ENCODE data around the gene MAPRE2. TPM values are rescaled to one million over a fixed set of nuclear protein-coding genes. Genes with fewer than 3 reads are reported as not detected.
A peak's percentile ranks its signal among the peaks of the same experiment; 100 is the strongest.

MAPRE2 gene
- total RNA-seq, 1 donor from 2014 or later: 50.7 TPM

DNA sequence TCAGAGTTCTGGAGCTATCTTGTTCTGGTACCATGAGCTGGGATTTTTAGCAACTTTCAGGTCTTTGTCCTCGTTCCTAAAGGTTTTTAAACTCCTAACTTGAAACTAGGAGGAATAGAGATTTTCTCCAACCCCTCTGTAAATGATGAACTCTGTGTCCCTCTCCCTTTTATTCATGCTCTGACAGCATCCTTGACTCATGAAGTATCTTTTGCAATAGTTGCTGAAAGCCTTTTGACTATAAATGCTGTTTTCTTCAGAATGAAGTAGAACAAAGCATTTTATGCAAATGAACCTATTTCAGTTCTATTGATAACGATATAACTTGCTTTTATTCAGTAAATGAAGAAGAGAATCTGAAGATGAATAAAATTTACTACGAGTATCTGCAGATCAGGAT lies 17.0 kb upstream of the MAPRE2 start:
- Mint-ChIP-seq H3K27me3 (ENCODE audit: insufficient read depth) (peaks cover 13% of the 10 kb centered on the region), H3K27ac (no peak overlapping the region), H3K4me1 (ENCODE audit: low read depth) (peaks cover 16% of the 10 kb centered on the region), H3K9me3 (no peaks in the 10 kb centered on the region), H3K4me3 (no peak overlapping the region), H3K36me3 (ENCODE audit: low read depth) (no peaks in the 10 kb centered on the region)
- intact Hi-C loops (cut with micrococcal nuclease): no loop called here
- no peak for DNase-seq (ENCODE audit: low spot score)

DNA sequence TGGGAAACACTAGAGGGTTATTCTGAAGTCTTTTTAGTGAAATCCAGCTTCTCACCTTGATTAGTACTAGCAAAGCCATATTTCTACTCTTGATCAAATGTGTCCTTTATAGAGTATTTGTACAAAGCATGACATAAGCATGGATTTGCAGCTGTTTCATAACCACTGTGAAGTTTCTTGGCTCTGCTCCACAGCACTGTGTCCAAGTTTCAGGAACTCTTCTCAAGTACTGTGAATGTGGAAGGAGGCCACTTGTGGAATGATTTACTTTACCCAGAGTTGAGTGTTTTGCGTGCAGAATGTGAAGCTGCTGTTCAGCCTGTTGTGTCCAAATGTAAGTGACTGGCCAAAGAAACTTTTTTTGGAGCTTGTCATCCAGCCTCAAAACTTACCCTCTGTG lies 16.2 kb upstream of the MAPRE2 start:
- intact Hi-C loops (cut with micrococcal nuclease): loop anchor here (5.0 kb wide), 3 partner anchors 48 to 332 kb away; no protein-coding TSS in a partner anchor
- no peaks in the 10 kb centered on the region for H3K9me3 Mint-ChIP-seq

DNA sequence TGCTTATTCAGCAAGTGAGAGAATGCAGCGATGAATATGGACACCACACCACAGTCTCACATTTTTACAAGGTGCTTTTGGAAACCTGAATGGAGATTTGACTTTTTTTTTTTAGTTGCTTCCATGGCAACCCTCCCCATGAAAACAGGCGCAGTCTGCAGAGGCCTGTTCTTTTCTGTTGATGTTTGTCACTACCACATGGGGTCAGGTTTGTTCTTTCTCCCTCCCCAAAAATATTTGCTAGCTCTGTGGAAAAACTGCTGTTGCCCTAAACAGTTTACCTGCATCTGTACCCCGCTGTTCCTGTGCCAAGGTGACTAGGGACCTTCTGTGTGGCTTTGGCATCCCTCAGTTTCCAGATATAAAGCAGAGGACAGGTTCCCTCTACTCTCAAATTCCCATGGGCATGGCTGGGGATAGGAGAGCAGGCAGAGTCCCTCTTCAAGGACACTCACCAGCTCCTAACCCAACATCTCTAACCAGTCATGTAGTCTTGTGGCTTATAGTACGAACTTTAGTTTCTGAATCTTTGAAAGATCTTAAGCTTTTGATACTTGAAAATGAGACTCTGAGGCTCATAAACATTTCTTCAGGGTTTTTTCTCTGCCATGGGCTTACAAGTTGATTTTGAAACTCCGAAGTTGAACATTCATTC lies 14.7 kb upstream of the MAPRE2 start:
- Mint-ChIP-seq H3K27me3 (ENCODE audit: insufficient read depth) (peaks cover 7% of the 10 kb centered on the region), H3K4me3 (no peak overlapping the region), H3K9me3 (peaks cover 6% of the 10 kb centered on the region), H3K4me1 (ENCODE audit: low read depth) (peaks cover 35% of the 10 kb centered on the region), H3K36me3 (ENCODE audit: low read depth) (peaks cover 7% of the 10 kb centered on the region), H3K27ac (no peak overlapping the region)
- no peak for DNase-seq (ENCODE audit: low spot score)
- intact Hi-C loops (cut with micrococcal nuclease): loop anchor here (1.0 to 5.0 kb wide), 4 partner anchors 49 to 331 kb away; no protein-coding TSS in a partner anchor

More for the DNA sequence above, 16.2 kb upstream of the MAPRE2 start:
- H3K27ac Mint-ChIP-seq: no peak overlapping the region
- DNase-seq (ENCODE audit: low spot score): no peak
- H3K27me3 Mint-ChIP-seq (ENCODE audit: insufficient read depth): peaks cover 9% of the 10 kb centered on the region
- no peak overlapping the region for H3K4me3 Mint-ChIP-seq
- peaks cover 24% of the 10 kb centered on the region for H3K4me1 Mint-ChIP-seq (ENCODE audit: low read depth)
- H3K36me3 Mint-ChIP-seq (ENCODE audit: low read depth): no peaks in the 10 kb centered on the region

DNA sequence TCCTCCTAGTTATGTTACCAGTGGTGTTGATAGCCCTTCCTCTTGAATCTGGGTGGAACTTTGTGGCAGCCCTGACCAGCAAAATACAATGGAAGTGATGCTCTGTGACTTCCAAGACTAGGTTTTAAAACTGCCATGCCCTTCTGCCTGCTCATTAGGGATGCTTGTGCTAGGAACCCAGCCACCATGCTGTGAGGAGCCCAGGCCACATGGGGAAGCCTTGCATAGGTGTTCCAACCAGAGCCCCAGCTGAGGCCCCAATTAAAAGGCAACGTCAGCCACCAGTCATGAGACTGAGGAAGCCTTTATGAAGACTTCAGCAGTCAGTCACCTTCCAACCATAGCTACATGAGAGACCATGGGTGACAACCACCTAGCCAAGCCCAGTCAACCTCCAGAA lies 14.0 kb upstream of the MAPRE2 start:
- DNase-seq (ENCODE audit: low spot score): no peak
- H3K27me3 Mint-ChIP-seq (ENCODE audit: insufficient read depth): peaks cover 4% of the 10 kb centered on the region
- H3K36me3 Mint-ChIP-seq (ENCODE audit: low read depth): peaks cover 7% of the 10 kb centered on the region
- H3K4me1 Mint-ChIP-seq (ENCODE audit: low read depth): peaks cover 39% of the 10 kb centered on the region
- H3K9me3 Mint-ChIP-seq: peaks cover 6% of the 10 kb centered on the region
- H3K4me3 Mint-ChIP-seq: no peak overlapping the region
- H3K27ac Mint-ChIP-seq: no peak overlapping the region
- intact Hi-C loops (cut with micrococcal nuclease): loop anchor here (5.0 kb wide), 3 partner anchors 50 to 330 kb away; no protein-coding TSS in a partner anchor

DNA sequence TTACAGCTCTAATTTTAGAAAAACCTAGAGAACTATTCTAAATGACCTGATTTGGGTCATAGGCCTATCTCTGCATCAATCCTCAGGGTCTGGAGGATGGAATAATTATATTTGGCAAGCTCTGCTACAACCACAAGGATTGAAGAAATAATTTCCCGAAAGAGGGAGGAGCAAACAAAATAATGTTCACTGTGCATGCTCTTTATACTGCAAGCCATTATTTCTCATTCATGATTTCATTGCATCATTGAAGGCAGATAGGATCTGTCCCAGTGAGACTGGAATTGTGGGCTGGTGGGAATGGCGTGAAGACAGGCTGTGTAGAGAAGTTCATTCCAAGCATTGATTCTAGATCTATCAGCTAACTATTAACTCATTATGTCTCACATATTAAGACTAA lies 12.7 kb upstream of the MAPRE2 start:
- Mint-ChIP-seq H3K27ac (no peak overlapping the region), H3K9me3 (peaks cover 6% of the 10 kb centered on the region), H3K4me1 (ENCODE audit: low read depth) (peaks cover 42% of the 10 kb centered on the region), H3K4me3 (no peak overlapping the region), H3K36me3 (ENCODE audit: low read depth) (peaks cover 8% of the 10 kb centered on the region), H3K27me3 (ENCODE audit: insufficient read depth) (peaks cover 4% of the 10 kb centered on the region)
- DNase-seq (ENCODE audit: low spot score): no peak
- intact Hi-C loops (cut with micrococcal nuclease): loop anchor here (5.0 kb wide), 3 partner anchors 51 to 329 kb away; no protein-coding TSS in a partner anchor

DNA sequence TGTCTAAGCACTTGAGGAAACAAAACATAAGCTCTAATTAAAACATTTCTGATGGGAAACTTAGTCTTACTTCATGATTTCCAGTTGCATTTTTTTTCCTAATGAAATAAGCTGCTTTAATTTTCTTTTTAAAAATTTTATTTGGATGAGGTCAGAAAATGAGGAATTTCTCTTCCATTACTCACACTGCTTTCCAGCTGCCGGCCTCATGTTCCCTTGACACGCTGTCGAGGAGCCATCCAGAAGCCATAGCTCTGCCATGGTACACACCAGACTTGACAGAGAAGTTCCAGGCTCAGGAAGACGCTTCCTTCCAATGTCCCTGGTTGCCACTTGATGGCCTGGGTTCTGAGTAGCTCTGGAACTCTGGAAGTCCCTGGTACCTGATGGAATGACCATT lies 12.1 kb upstream of the MAPRE2 start:
- Mint-ChIP-seq H3K9me3 (peaks cover 6% of the 10 kb centered on the region), H3K36me3 (ENCODE audit: low read depth) (peaks cover 8% of the 10 kb centered on the region), H3K4me3 (peak overlapping the region; percentile 77), H3K4me1 (ENCODE audit: low read depth) (peaks cover 42% of the 10 kb centered on the region), H3K27me3 (ENCODE audit: insufficient read depth) (peaks cover 3% of the 10 kb centered on the region), H3K27ac (peak overlapping the region; percentile 95)
- intact Hi-C loops (cut with micrococcal nuclease): loop anchor here (1.0 to 5.0 kb wide), 4 partner anchors 12 to 328 kb away; partner anchors contain the start of gene MAPRE2
- no peak for DNase-seq (ENCODE audit: low spot score)

DNA sequence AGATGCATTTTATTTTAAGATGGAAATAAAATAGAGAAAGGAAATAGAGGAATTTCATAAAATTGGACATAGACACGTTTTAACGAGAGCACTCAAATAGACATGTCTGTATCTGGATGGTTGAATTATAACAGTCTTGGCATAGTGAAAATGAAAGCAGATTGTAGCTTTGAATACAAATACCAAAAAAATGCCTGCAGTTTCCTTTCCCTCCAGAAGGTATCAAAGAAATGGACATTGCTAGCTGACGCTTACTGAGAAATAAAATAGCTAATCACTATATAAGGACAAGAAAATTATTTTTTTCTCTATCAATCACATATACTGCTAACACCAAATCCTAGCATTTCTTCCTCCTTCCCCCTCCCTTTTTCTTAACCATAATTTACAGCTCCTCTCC lies 11.4 kb upstream of the MAPRE2 start:
- H3K9me3 Mint-ChIP-seq: peaks cover 6% of the 10 kb centered on the region
- peaks cover 42% of the 10 kb centered on the region for H3K4me1 Mint-ChIP-seq (ENCODE audit: low read depth)
- H3K27ac Mint-ChIP-seq: peak overlapping the region; percentile 95
- H3K36me3 Mint-ChIP-seq (ENCODE audit: low read depth): peaks cover 8% of the 10 kb centered on the region
- no peak for DNase-seq (ENCODE audit: low spot score)
- no peaks in the 10 kb centered on the region for H3K27me3 Mint-ChIP-seq (ENCODE audit: insufficient read depth)
- peak overlapping the region; percentile 77 for H3K4me3 Mint-ChIP-seq
- intact Hi-C loops (cut with micrococcal nuclease): loop anchor here (1.0 to 5.0 kb wide), 4 partner anchors 12 to 328 kb away; partner anchors contain the start of gene MAPRE2

DNA sequence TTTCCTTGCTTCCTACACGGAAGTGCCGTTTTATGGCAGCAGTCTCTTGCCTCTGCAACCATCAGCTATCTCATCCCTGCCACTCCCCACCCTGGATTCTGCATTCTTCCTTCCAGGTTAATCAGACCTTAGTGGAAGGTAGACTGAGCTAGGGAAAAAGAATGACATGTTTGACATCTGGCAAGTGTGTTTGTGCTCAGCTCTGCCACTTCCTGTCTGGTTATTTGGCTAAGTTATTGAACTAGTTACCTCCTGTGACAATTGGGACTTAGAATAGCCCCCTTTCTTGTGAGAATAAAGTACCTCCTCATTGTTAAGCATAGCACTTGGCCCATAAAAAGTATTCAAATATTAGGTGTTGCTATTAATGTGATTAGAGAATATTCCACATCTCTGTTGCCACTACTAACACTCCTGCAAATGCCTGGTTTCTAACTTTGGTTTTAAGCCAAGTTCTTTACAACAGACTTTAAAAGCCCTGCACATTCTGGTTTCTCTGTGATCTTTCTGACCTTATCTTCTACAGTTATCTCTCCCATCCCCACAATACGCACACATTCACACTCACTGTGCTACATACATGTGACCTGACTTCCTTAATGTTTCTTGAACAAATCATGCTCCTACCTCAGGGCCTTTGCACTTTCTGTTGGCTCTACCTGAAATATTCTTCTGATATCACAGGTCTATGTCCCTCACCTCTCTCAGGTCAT lies 10.8 kb upstream of the MAPRE2 start:
- intact Hi-C loops (cut with micrococcal nuclease): no loop called here
- H3K36me3 Mint-ChIP-seq (ENCODE audit: low read depth): peaks cover 8% of the 10 kb centered on the region
- H3K27me3 Mint-ChIP-seq (ENCODE audit: insufficient read depth): no peaks in the 10 kb centered on the region
- H3K9me3 Mint-ChIP-seq: peaks cover 7% of the 10 kb centered on the region
- peak overlapping the region; percentile 77 for H3K4me3 Mint-ChIP-seq
- H3K27ac Mint-ChIP-seq: peak overlapping the region; percentile 95
- DNase-seq (ENCODE audit: low spot score): no peak
- peaks cover 42% of the 10 kb centered on the region for H3K4me1 Mint-ChIP-seq (ENCODE audit: low read depth)

DNA sequence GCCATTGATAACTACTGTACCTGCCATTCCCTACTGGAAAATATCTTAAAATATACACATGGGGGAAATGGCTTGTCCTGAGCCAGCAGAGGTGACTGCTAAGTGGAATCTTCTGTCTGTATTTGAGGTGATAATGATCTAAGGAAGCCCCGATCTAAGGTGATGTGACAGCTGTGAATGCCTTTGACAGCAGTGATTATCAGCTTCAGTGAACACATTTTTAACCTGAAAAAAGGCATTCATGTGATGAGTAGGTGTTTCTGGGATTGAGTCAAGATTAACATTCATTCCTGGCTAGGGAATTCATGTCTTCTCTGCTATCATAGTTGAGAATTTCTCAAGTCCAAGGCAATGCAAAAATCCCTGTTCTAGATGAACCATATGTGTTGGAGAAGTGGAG lies 9.1 kb upstream of the MAPRE2 start:
- H3K27ac Mint-ChIP-seq: no peak overlapping the region
- H3K9me3 Mint-ChIP-seq: peaks cover 9% of the 10 kb centered on the region
- no peaks in the 10 kb centered on the region for H3K27me3 Mint-ChIP-seq (ENCODE audit: insufficient read depth)
- peaks cover 8% of the 10 kb centered on the region for H3K36me3 Mint-ChIP-seq (ENCODE audit: low read depth)
- intact Hi-C loops (cut with micrococcal nuclease): no loop called here
- H3K4me3 Mint-ChIP-seq: no peak overlapping the region
- H3K4me1 Mint-ChIP-seq (ENCODE audit: low read depth): peaks cover 35% of the 10 kb centered on the region
- no peak for DNase-seq (ENCODE audit: low spot score)

DNA sequence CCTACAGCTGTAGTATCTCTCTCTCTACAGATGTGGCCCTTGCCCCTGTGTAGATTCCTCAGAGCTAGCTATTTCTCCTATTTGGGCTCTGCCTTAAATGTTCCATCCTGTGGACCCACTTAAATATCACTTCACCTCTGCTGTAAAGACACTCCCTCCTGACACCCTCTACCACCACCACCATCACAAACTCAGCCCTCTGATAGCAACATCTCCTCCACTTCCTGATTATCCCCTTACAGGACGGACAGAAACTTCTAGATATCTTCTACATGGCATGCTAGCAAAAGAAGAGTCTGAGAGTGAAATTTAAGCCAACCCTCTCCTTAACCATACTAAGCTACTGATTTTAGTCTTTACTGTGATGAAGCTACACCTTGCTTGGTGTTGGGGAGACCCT lies 3.2 kb upstream of the MAPRE2 start:
- no peak overlapping the region for H3K27ac Mint-ChIP-seq
- peaks cover 4% of the 10 kb centered on the region for H3K9me3 Mint-ChIP-seq
- H3K36me3 Mint-ChIP-seq (ENCODE audit: low read depth): peaks cover 4% of the 10 kb centered on the region
- DNase-seq (ENCODE audit: low spot score): no peak
- peaks cover 27% of the 10 kb centered on the region for H3K4me1 Mint-ChIP-seq (ENCODE audit: low read depth)
- no peaks in the 10 kb centered on the region for H3K27me3 Mint-ChIP-seq (ENCODE audit: insufficient read depth)
- intact Hi-C loops (cut with micrococcal nuclease): no loop called here
- no peak overlapping the region for H3K4me3 Mint-ChIP-seq

DNA sequence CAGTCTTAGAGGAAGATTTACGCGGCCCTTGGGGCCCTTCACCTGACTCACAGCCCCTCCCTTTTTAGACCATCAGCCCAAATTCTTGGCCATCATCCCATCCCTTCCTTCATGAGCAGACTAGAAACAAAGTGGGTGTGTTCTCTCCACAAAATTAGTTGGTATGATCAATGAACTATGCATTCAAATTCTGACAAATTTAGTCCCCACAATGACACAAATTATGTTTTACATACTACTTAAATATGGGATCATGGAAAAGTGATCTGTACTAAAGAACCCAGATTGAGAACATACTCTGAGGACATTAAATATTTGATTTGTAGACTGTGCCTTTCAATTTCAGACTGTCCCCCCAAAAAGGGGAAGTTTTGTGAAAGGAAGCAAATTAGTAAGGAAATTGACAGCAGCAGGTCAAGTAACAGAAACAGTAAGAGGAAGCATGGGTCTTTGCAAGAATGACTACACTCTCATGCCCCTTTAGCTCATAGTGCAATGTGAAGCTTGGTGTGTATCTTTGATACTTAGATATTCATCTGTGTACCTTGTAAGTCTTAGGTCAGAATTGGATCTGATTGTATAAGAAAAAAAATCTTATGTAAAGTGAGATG lies 2.2 kb upstream of the MAPRE2 start:
- Mint-ChIP-seq H3K9me3 (peaks cover 4% of the 10 kb centered on the region), H3K27me3 (ENCODE audit: insufficient read depth) (no peaks in the 10 kb centered on the region), H3K4me3 (no peak overlapping the region), H3K4me1 (ENCODE audit: low read depth) (peaks cover 37% of the 10 kb centered on the region), H3K27ac (peak overlapping the region; percentile 30), H3K36me3 (ENCODE audit: low read depth) (peaks cover 4% of the 10 kb centered on the region)
- DNase-seq (ENCODE audit: low spot score): no peak
- intact Hi-C loops (cut with micrococcal nuclease): no loop called here

DNA sequence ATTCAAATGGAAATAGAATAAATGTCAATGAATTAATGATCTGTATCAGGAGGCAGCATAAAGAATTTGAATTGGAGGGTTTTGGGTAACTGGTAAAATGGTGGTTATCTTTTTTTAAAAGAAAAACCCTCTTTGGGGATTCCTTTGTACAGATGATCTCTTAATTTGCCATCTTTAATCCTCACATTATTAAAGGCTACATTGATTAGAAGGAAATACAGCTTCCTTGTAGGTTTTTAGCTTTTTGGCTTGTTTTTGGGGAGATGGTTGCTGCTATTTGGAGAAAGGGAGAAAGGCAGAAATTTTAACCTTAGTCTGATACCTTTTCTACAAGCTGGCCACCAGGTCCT lies 600 bp upstream of the MAPRE2 start:
- Mint-ChIP-seq H3K36me3 (ENCODE audit: low read depth) (peaks cover 8% of the 10 kb centered on the region), H3K9me3 (peaks cover under 1% of the 10 kb centered on the region), H3K27me3 (ENCODE audit: insufficient read depth) (no peaks in the 10 kb centered on the region), H3K4me1 (ENCODE audit: low read depth) (peaks cover 51% of the 10 kb centered on the region), H3K27ac (peak overlapping the region; percentile 99), H3K4me3 (peak overlapping the region; percentile 96)
- intact Hi-C loops (cut with micrococcal nuclease): loop anchor here (5.0 to 10.0 kb wide), 4 partner anchors 542 to 1027 kb away; partner anchors contain the start of genes GALNT1, RMP24 and RPRD1A
- no peak for DNase-seq (ENCODE audit: low spot score)
